Panc1 (cell line): ENCODE data around the gene DKK3. TPM values are rescaled to one million over a fixed set of nuclear protein-coding genes. Genes with fewer than 3 reads are reported as not detected.

ENCODE experiments used
- ATAC-seq: fragments of 200-7000 bp; cut with Tn5 transposase; 2 replicates; pipeline ENCODE4 v1.9.1; 2020; ENCODE audit warnings: mild to moderate bottlenecking, moderate library complexity
- BruUV-seq: library from RNA; stranded (reverse); fragments of 400-500 nt; replicated peaks from 2 replicates; lab custom pipeline; 2021; lab: Mats Ljungman, UMichigan
- CTCF ChIA-PET: fragments of 300-600 bp; sonication (Branson Sonifier 250); formaldehyde crosslinking; loops from one replicate; lab custom pipeline; 2022; ENCODE audit warnings: antibody characterized with exemption; lab: Charles Lee
- POLR2A ChIA-PET: fragments of 300-600 bp; sonication (Branson Sonifier 250); formaldehyde crosslinking; loops from one replicate; lab custom pipeline; 2022; ENCODE audit warnings: antibody characterized with exemption; lab: Charles Lee
- DNase-seq: peaks from one replicate; pipeline ENCODE4 v3.0.0-alpha.2; 2010; ENCODE audit warnings: low read depth, low spot score
- H3K27ac ChIP-seq: 2 replicates; pipeline ENCODE4 v1.5.1; 2011; ENCODE audit warnings: mild to moderate bottlenecking, low read length, inconsistent platforms
- H3K27me3 ChIP-seq: fragments of 200-500 bp; sonication (Bioruptor generic); 2 replicates; pipeline ENCODE4 v1.6.0; 2014; ENCODE audit warnings: low read length, inconsistent platforms; ENCODE audit not compliant: control insufficient read depth, insufficient read depth
- H3K36me3 ChIP-seq: fragments of 200-500 bp; sonication (Bioruptor generic); 2 replicates; pipeline ENCODE4 v1.5.1; 2014; ENCODE audit warnings: inconsistent platforms, mild to moderate bottlenecking, low read length, moderate library complexity; ENCODE audit not compliant: control insufficient read depth, insufficient read depth
- H3K4me1 ChIP-seq: 2 replicates; pipeline ENCODE4 v1.5.1; 2011; ENCODE audit warnings: inconsistent platforms, mild to moderate bottlenecking, low read length, moderate library complexity; ENCODE audit not compliant: control insufficient read depth, insufficient read depth
- H3K4me3 ChIP-seq, 2 experiments: 2 replicates each; pipeline ENCODE4 v1.5.1; 2011 to 2012; ENCODE audit warnings: low read depth in 2 of 2, low read length in 2 of 2, mild to moderate bottlenecking in 2 of 2, inconsistent platforms in 1 of 2, moderate library complexity in 1 of 2
- H3K9me3 ChIP-seq: fragments of 200-500 bp; sonication (Bioruptor generic); 2 replicates; pipeline ENCODE4 v1.5.1; 2014; ENCODE audit warnings: low read depth, mild to moderate bottlenecking, inconsistent platforms, low read length, moderate library complexity; ENCODE audit not compliant: control insufficient read depth, insufficient read depth
- POLR2AphosphoS5 ChIP-seq: IDR thresholded peaks from 2 replicates; pipeline ENCODE4 v1.6.1; 2012; ENCODE audit warnings: mild to moderate bottlenecking, low read depth, low read length, moderate library complexity
- SIN3A ChIP-seq: IDR thresholded peaks from 2 replicates; pipeline ENCODE4 v1.6.1; 2012; ENCODE audit warnings: low read depth, mild to moderate bottlenecking, low read length, moderate library complexity, borderline replicate concordance; ENCODE audit not compliant: insufficient read depth
- TCF7L2 ChIP-seq: IDR thresholded peaks from 2 replicates; pipeline ENCODE4 v1.6.1; 2011; ENCODE audit warnings: mild to moderate bottlenecking, low read depth, low read length, inconsistent platforms
- in situ Hi-C: cut with HindIII; loops from 2 replicates; pipeline ENCODE4 v1.10.0; 2016; ENCODE audit warnings: low sequenced_read_pairs, low pct_unique_long_range_greater_than_20kb
- intact Hi-C: fragments of 100-400 bp; cut with micrococcal nuclease; formaldehyde crosslinking; loops from one replicate; pipeline ENCODE4 v1.10.0; 2022; ENCODE audit not compliant: unreplicated experiment
- total RNA-seq: library from RNA; stranded (reverse); gene quantifications from one replicate; pipeline ENCODE4 v1.2.1, GENCODE V29; 2021; ENCODE audit not compliant: unreplicated experiment
- TF ChIP-seq, protein P1 (sequence below), 2 experiments: IDR thresholded peaks; 2 replicates each; pipeline ENCODE4 v1.6.1; 2011 to 2012; ENCODE audit warnings: low read depth in 2 of 2, control low read depth in 1 of 2, low read length in 1 of 2, mild to moderate bottlenecking in 1 of 2, moderate library complexity in 1 of 2; ENCODE audit not compliant: insufficient read depth in 1 of 2
- TF ChIP-seq, protein P2 (sequence below): fragments of 450-650 bp; IDR thresholded peaks from 2 replicates; pipeline ENCODE4 v1.5.1; 2017; ENCODE audit warnings: mild to moderate bottlenecking

DKK3 gene
- total RNA-seq, 1 experiment from 2014 or later: 116 TPM

DNA sequence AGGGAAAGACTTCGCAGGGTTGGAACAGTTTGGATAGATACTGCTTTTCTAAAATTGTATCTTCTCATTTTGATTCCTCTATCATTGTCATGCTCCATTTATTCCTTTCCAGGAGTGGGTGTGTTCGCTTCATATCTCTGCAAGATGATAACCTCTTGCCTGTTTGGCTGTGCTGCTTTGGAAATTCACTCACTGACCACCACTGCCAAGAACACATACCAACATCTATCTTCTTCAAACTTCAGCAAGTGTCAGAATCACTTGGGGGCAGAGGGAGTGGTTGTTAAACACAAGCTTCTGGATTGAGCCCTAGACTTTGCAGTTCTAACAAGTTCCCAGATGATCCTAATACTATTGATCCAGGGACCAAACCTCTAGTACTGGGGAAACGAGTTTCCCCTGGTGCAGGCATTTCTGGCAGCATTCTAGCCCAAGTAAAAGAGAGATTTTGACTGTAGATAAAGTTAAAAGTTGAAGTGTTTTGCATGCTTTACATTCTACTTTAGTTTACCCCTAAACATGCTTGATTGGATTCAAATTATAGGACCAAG is 11.5 kb upstream of the DKK3 start:
- ATAC-seq: no peak
- peaks cover 7% of the 10 kb centered on the region for H3K4me1 ChIP-seq
- no TSS peak for BruUV-seq
- CTCF ChIA-PET: no interaction called here
- no peak overlapping the region for H3K27ac ChIP-seq
- intact Hi-C loops (no loop called here), in situ Hi-C loops (no loop called here)
- POLR2A ChIA-PET: interaction anchor here (0.6 kb wide), 1 partner anchor 16 kb away, joined by 3 read pairs; no protein-coding TSS in a partner anchor
- DNase-seq: no peak
- no peaks in the 10 kb centered on the region for H3K27me3 ChIP-seq
- TF ChIP-seq, protein P1, sequence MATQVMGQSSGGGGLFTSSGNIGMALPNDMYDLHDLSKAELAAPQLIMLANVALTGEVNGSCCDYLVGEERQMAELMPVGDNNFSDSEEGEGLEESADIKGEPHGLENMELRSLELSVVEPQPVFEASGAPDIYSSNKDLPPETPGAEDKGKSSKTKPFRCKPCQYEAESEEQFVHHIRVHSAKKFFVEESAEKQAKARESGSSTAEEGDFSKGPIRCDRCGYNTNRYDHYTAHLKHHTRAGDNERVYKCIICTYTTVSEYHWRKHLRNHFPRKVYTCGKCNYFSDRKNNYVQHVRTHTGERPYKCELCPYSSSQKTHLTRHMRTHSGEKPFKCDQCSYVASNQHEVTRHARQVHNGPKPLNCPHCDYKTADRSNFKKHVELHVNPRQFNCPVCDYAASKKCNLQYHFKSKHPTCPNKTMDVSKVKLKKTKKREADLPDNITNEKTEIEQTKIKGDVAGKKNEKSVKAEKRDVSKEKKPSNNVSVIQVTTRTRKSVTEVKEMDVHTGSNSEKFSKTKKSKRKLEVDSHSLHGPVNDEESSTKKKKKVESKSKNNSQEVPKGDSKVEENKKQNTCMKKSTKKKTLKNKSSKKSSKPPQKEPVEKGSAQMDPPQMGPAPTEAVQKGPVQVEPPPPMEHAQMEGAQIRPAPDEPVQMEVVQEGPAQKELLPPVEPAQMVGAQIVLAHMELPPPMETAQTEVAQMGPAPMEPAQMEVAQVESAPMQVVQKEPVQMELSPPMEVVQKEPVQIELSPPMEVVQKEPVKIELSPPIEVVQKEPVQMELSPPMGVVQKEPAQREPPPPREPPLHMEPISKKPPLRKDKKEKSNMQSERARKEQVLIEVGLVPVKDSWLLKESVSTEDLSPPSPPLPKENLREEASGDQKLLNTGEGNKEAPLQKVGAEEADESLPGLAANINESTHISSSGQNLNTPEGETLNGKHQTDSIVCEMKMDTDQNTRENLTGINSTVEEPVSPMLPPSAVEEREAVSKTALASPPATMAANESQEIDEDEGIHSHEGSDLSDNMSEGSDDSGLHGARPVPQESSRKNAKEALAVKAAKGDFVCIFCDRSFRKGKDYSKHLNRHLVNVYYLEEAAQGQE (IDR thresholded peaks at IDR 0.05; ENCODE audit: insufficient read depth in 1 of 2, low read depth in 2 of 2, low read length in 1 of 2): no peak
- TF ChIP-seq POLR2AphosphoS5: no peak
- no peak for TF ChIP-seq TCF7L2
- TF ChIP-seq, protein P2, sequence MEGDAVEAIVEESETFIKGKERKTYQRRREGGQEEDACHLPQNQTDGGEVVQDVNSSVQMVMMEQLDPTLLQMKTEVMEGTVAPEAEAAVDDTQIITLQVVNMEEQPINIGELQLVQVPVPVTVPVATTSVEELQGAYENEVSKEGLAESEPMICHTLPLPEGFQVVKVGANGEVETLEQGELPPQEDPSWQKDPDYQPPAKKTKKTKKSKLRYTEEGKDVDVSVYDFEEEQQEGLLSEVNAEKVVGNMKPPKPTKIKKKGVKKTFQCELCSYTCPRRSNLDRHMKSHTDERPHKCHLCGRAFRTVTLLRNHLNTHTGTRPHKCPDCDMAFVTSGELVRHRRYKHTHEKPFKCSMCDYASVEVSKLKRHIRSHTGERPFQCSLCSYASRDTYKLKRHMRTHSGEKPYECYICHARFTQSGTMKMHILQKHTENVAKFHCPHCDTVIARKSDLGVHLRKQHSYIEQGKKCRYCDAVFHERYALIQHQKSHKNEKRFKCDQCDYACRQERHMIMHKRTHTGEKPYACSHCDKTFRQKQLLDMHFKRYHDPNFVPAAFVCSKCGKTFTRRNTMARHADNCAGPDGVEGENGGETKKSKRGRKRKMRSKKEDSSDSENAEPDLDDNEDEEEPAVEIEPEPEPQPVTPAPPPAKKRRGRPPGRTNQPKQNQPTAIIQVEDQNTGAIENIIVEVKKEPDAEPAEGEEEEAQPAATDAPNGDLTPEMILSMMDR: no peak
- TF ChIP-seq SIN3A: no peak
- no peaks in the 10 kb centered on the region for H3K36me3 ChIP-seq
- 0 out of 2 replicates have a peak, but pooled peaks cover 3% of the 10 kb centered on the region for H3K9me3 ChIP-seq
- H3K4me3 ChIP-seq: no peak overlapping the region

DNA sequence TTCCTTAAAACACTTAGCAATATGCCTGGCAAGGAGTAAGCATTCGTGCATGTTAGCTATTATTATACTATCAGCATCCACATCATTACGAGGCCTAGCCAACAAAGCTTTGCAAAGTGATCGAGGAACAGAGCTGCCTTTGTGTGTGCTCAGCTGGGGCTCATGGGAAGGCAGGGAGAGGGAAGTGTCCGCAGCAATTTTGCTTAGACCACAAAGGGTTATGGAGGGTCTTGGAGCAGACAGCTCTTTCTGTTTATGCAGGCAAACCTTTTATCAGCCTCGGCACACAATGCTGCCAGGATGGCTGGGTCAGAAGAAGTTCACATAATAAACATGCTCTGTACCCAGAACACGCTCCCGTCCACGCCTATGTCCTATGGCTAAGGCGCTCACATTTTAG is 10.9 kb upstream of the DKK3 start:
- in situ Hi-C loops (no loop called here), intact Hi-C loops (no loop called here)
- TF ChIP-seq, protein P2: no peak
- TF ChIP-seq SIN3A (no peak), TCF7L2 (no peak), POLR2AphosphoS5 (no peak)
- TF ChIP-seq, protein P1 (IDR thresholded peaks at IDR 0.05; ENCODE audit: insufficient read depth in 1 of 2, low read depth in 2 of 2, low read length in 1 of 2): no peak
- BruUV-seq: no TSS peak
- no peak for DNase-seq
- Histone ChIP-seq H3K27ac (no peak overlapping the region), H3K9me3 (no peaks in the 10 kb centered on the region), H3K27me3 (no peaks in the 10 kb centered on the region), H3K4me3 (no peak overlapping the region), H3K36me3 (no peaks in the 10 kb centered on the region), H3K4me1 (peaks cover 7% of the 10 kb centered on the region)
- ChIA-PET CTCF (no interaction called here), POLR2A (interaction anchor here (0.6 kb wide), 2 partner anchors 16 to 300 kb away, joined by 3 to 6 read pairs; no protein-coding TSS in a partner anchor)
- ATAC-seq: peak; percentile 56; the same call in 1 of the 2 replicates
